GM12875 (cell line): ENCODE data around the gene LAMA2.

Experiments used
- H3K4me3 ChIP-seq: one replicate; pipeline ENCODE4 v1.5.1; 2011; ENCODE audit warnings: low read depth, low read length, control low read depth
- TF ChIP-seq, protein P1 (sequence below): IDR thresholded peaks from 2 replicates; pipeline ENCODE4 v1.5.1; 2011; ENCODE audit warnings: low read depth, mild to moderate bottlenecking, control low read depth, inconsistent platforms, low read length, moderate library complexity, borderline replicate concordance; ENCODE audit not compliant: insufficient read depth

LAMA2 gene

GRCh38 chr6:129312880-129313279 lies 429.9 kb downstream of the LAMA2 start:
- TF ChIP-seq, protein P1, sequence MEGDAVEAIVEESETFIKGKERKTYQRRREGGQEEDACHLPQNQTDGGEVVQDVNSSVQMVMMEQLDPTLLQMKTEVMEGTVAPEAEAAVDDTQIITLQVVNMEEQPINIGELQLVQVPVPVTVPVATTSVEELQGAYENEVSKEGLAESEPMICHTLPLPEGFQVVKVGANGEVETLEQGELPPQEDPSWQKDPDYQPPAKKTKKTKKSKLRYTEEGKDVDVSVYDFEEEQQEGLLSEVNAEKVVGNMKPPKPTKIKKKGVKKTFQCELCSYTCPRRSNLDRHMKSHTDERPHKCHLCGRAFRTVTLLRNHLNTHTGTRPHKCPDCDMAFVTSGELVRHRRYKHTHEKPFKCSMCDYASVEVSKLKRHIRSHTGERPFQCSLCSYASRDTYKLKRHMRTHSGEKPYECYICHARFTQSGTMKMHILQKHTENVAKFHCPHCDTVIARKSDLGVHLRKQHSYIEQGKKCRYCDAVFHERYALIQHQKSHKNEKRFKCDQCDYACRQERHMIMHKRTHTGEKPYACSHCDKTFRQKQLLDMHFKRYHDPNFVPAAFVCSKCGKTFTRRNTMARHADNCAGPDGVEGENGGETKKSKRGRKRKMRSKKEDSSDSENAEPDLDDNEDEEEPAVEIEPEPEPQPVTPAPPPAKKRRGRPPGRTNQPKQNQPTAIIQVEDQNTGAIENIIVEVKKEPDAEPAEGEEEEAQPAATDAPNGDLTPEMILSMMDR: no peak
- no peak overlapping the region for H3K4me3 ChIP-seq

DNA sequence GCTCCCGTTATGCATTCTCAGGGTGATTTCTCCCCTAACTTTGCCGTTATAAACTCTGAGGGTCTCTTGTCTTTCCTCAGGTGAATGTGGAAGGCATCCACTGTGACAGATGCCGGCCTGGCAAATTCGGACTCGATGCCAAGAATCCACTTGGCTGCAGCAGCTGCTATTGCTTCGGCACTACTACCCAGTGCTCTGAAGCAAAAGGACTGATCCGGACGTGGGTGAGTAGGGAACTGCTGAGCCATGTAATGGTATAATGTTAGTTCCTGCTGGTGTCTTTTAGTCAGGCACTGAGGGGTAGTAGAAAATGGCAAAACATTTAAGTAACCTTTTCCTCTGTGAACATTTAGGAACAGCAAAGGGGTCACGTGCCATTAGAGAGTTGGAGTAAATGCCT lies 431.6 kb downstream of the LAMA2 start:
- TF ChIP-seq, protein P1: no peak
- H3K4me3 ChIP-seq: no peak overlapping the region

- H3K4me3 ChIP-seq: no peak overlapping the region
Observed at GRCh38 chr6:129317931-129318820, 435.2 kb downstream of the LAMA2 start.

DNA sequence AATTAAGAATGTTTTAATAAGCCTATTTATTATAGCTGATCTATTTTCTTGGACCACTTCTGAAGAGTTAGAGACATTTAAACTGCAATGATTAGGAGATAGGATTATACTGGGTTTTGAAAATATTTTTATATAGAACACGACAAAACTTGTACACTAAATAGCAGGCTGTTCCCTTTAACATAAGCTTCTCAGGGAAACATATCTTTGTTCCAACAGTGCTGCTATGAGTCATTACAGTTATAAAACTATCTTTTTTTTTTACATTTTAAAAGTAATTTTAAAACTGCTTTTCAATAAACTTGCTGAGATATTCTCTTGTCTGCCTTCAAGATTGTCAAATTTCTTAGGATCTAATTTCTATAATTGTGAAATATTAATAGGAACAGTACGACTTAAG lies 438.0 kb downstream of the LAMA2 start:
- TF ChIP-seq, protein P1: no peak
- H3K4me3 ChIP-seq: no peak overlapping the region

More at GRCh38 chr6:129317931-129318820, 435.2 kb downstream of the LAMA2 start:
- TF ChIP-seq, protein P1: no peak

GRCh38 chr6:129321303-129321702 lies 438.4 kb downstream of the LAMA2 start:
- no peak overlapping the region for H3K4me3 ChIP-seq
- TF ChIP-seq, protein P1: no peak

DNA sequence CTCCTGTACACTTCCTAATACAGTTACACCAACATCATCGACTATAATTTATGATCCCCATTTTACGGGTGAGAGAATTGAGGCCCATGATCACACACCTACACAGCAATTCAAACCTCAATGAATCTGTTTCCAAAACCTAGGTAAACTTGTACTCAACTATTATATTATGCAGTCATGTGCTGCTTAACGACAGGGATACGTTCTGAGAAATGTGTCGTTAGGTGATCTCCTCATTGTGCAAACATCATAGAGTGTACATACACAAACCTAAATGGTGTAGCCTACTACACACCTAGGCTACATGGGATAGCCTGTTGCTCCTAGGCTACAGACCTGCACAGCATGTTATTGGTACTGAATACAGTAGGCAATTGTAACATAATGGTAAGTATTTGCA lies 441.4 kb downstream of the LAMA2 start:
- H3K4me3 ChIP-seq: no peak overlapping the region
- TF ChIP-seq, protein P1: no peak

GRCh38 chr6:129329678-129330077 lies 446.7 kb downstream of the LAMA2 start:
- TF ChIP-seq, protein P1: no peak
- no peak overlapping the region for H3K4me3 ChIP-seq
